Type B pancreatic cell (in vitro differentiated cells): ENCODE results near the gene LRMDA. TPM values are rescaled to one million over a fixed set of nuclear protein-coding genes. Genes with fewer than 3 reads are reported as not detected.

ENCODE experiments used
- DNase-seq: peaks from one replicate; pipeline ENCODE4 v3.0.0; 2021; ENCODE audit warnings: mixed read lengths; ENCODE audit not compliant: unreplicated experiment; ENCODE audit errors: extremely low spot score
- H3K27ac Mint-ChIP-seq: 2 replicates; pipeline ENCODE4 v1.8.0; 2021; ENCODE audit warnings: mild to moderate bottlenecking, mixed read lengths
- H3K27me3 Mint-ChIP-seq: 2 replicates; pipeline ENCODE4 v1.8.0; 2021; ENCODE audit warnings: mixed read lengths
- H3K36me3 Mint-ChIP-seq: 2 replicates; pipeline ENCODE4 v1.8.0; 2021; ENCODE audit warnings: mixed read lengths
- H3K4me1 Mint-ChIP-seq: one replicate; pipeline ENCODE4 v1.8.0; 2021; ENCODE audit warnings: mixed read lengths; ENCODE audit not compliant: unreplicated experiment
- H3K4me3 Mint-ChIP-seq: 2 replicates; pipeline ENCODE4 v1.8.0; 2021; ENCODE audit warnings: mild to moderate bottlenecking, mixed read lengths
- H3K9me3 Mint-ChIP-seq: 2 replicates; pipeline ENCODE4 v1.8.0; 2021; ENCODE audit warnings: mixed read lengths
- total RNA-seq: library from RNA; stranded (reverse); gene quantifications from 2 replicates; pipeline ENCODE4 v1.2.1, GENCODE V29; 2021; ENCODE audit warnings: low replicate concordance
- TF ChIP-seq, protein P1 (sequence below): fragments of 200-600 bp; sonication (generic); conservative IDR thresholded peaks from 2 replicates; pipeline ENCODE4 v1.5.0; 2021; ENCODE audit warnings: antibody characterized with exemption, mild to moderate bottlenecking

LRMDA gene
- total RNA-seq, 1 donor from 2014 or later: 2.0 TPM

GRCh38 chr10:75643405-75643804 lies 212.0 kb downstream of the LRMDA start:
- Mint-ChIP-seq H3K9me3 (no peaks in the 10 kb centered on the region), H3K27ac (no peak overlapping the region), H3K36me3 (no peaks in the 10 kb centered on the region), H3K4me3 (no peak overlapping the region), H3K27me3 (peaks cover 71% of the 10 kb centered on the region), H3K4me1 (peaks cover 53% of the 10 kb centered on the region)
- TF ChIP-seq, protein P1, sequence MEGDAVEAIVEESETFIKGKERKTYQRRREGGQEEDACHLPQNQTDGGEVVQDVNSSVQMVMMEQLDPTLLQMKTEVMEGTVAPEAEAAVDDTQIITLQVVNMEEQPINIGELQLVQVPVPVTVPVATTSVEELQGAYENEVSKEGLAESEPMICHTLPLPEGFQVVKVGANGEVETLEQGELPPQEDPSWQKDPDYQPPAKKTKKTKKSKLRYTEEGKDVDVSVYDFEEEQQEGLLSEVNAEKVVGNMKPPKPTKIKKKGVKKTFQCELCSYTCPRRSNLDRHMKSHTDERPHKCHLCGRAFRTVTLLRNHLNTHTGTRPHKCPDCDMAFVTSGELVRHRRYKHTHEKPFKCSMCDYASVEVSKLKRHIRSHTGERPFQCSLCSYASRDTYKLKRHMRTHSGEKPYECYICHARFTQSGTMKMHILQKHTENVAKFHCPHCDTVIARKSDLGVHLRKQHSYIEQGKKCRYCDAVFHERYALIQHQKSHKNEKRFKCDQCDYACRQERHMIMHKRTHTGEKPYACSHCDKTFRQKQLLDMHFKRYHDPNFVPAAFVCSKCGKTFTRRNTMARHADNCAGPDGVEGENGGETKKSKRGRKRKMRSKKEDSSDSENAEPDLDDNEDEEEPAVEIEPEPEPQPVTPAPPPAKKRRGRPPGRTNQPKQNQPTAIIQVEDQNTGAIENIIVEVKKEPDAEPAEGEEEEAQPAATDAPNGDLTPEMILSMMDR: no peak
- no peak for DNase-seq

GRCh38 chr10:75643944-75644692 lies 212.7 kb downstream of the LRMDA start:
- Mint-ChIP-seq H3K4me3 (no peak overlapping the region), H3K4me1 (peaks cover 54% of the 10 kb centered on the region), H3K36me3 (no peaks in the 10 kb centered on the region), H3K27ac (no peak overlapping the region), H3K9me3 (no peaks in the 10 kb centered on the region), H3K27me3 (peaks cover 70% of the 10 kb centered on the region)
- no peak for DNase-seq
- TF ChIP-seq, protein P1: no peak

- TF ChIP-seq, protein P1: no peak
- Mint-ChIP-seq H3K4me3 (peak overlapping the region; percentile 58), H3K27me3 (peaks cover 70% of the 10 kb centered on the region), H3K27ac (no peak overlapping the region), H3K4me1 (peaks cover 48% of the 10 kb centered on the region), H3K36me3 (no peaks in the 10 kb centered on the region), H3K9me3 (no peaks in the 10 kb centered on the region)
- DNase-seq: no peak
These were observed 214.3 kb downstream of the LRMDA start for GRCh38 chr10:75645704-75646103.

- Mint-ChIP-seq H3K4me1 (peaks cover 51% of the 10 kb centered on the region), H3K4me3 (no peak overlapping the region), H3K27me3 (peaks cover 72% of the 10 kb centered on the region), H3K27ac (no peak overlapping the region), H3K36me3 (no peaks in the 10 kb centered on the region), H3K9me3 (peaks cover 4% of the 10 kb centered on the region)
- no peak for DNase-seq
- TF ChIP-seq, protein P1: no peak
These were observed 214.9 kb downstream of the LRMDA start for GRCh38 chr10:75646218-75646915.

DNA sequence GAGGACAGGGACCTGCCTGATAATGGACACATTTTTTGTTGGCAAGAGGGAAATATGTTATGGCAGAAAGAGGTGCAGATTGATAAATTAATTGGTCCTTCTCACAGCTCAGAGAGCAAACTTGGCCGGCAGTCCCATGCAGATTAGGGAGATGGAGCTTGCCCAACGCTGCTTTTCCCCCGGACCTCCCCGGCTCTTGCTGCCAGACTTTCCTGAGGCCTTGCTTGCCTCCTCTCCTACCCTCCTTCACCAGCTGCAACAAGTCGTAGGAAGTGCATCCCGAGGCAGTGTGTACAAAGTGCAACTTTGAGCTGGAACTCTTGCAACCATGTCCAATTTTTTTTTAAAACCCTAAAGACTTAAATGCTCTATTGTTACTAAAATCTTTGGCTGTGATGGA lies 215.5 kb downstream of the LRMDA start:
- Mint-ChIP-seq H3K27me3 (peaks cover 74% of the 10 kb centered on the region), H3K36me3 (no peaks in the 10 kb centered on the region), H3K4me1 (peaks cover 52% of the 10 kb centered on the region), H3K9me3 (peaks cover 4% of the 10 kb centered on the region), H3K4me3 (no peak overlapping the region), H3K27ac (no peak overlapping the region)
- DNase-seq: no peak
- TF ChIP-seq, protein P1: no peak
